T-helper 1 cell treated with Interleukin-12 subunit alpha and Interleukin-12 subunit beta and Interleukin-4 antibody, amounts not matched to agents 30 ng/mL and 1 ng/mL, for 36 hours (primary cell): ENCODE measurements around the gene KRT2. TPM values are rescaled to one million over a fixed set of nuclear protein-coding genes. Genes with fewer than 3 reads are reported as not detected.

Experiments used
- intact Hi-C: fragments of 100-400 bp; cut with micrococcal nuclease; formaldehyde crosslinking; loops from one replicate; pipeline ENCODE4 v1.15.1; 2024
- total RNA-seq: library from RNA; stranded (reverse); gene quantifications from 2 replicates; pipeline ENCODE4 v1.2.3, GENCODE V29; 2022

The KRT2 gene
- total RNA-seq, 1 donor from 2014 or later = 0.20 TPM

DNA sequence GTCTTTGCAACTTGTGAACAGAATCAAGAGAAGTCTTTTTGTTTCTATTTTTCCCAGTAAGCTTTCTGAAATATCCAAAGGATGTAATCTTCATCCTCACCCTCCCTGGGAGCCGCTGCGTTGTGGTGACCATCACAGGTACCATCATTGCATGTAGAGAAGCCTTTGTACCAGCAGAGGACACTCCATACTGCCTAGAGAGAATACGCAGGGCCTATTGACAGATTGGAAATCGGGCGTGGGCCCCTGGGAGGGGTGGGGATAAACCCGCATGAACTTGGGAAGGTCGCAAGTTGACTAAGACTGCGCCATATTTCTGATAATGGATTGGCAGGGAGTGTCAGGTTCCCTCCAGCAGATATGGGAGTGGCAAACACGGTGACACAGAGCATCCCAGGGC lies 15.5 kb upstream of the KRT2 start:
- intact Hi-C loops = no loop called here

DNA sequence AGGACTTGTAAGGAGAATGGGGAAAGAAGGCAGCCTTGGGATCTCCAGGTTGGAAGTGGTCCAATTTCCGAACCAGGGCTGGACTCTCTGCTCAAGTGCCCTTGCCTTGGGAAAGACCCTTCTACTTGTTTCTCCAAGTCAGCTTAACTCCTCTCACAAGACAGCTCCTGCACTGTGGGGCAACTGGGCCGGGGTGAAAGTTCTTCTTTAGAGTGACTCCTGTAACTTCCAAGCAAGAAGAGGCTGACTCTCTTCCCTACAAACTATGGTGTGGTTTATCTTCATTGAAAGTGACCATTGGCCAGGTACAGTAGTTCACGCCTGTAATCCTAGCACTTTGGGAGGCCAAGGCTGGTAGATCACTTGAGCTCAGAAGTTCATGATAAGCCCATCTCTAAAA lies 14.5 kb upstream of the KRT2 start:
- intact Hi-C loops = no loop called here

DNA sequence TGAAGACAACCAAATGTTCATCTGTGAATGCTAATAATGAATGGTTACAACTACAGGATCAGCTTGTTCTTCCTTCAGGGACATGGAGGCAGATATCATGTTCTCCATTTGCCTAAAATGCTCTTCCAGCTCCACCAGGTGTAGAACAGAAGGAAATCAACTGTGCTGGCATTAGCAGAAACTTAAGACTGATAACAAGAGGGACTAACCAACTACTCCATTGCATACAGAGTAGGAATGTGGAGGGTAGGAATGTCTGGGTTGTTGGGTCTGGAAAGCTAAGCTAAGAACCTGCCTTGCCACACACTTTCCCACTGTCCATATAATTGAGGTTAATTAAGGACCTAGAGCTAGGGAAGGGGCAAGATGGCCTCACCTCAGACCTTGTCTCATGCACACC lies 11.4 kb upstream of the KRT2 start:
- intact Hi-C loops = no loop called here

GRCh38 chr12:52662918-52663229 lies 10.9 kb upstream of the KRT2 start:
- intact Hi-C loops = no loop called here

GRCh38 chr12:52662093-52662917 lies 10.3 kb upstream of the KRT2 start:
- intact Hi-C loops = no loop called here

GRCh38 chr12:52661668-52662067 lies 9.7 kb upstream of the KRT2 start:
- intact Hi-C loops = no loop called here

- intact Hi-C loops = no loop called here
Measured at GRCh38 chr12:52660934-52661499, 9.0 kb upstream of the KRT2 start.

- intact Hi-C loops = no loop called here
Measured at GRCh38 chr12:52659951-52660350, 7.9 kb upstream of the KRT2 start.

- intact Hi-C loops = no loop called here
Measured at GRCh38 chr12:52659395-52659794, 7.4 kb upstream of the KRT2 start.

- intact Hi-C loops = no loop called here
Measured at GRCh38 chr12:52658196-52658595, 6.2 kb upstream of the KRT2 start.

DNA sequence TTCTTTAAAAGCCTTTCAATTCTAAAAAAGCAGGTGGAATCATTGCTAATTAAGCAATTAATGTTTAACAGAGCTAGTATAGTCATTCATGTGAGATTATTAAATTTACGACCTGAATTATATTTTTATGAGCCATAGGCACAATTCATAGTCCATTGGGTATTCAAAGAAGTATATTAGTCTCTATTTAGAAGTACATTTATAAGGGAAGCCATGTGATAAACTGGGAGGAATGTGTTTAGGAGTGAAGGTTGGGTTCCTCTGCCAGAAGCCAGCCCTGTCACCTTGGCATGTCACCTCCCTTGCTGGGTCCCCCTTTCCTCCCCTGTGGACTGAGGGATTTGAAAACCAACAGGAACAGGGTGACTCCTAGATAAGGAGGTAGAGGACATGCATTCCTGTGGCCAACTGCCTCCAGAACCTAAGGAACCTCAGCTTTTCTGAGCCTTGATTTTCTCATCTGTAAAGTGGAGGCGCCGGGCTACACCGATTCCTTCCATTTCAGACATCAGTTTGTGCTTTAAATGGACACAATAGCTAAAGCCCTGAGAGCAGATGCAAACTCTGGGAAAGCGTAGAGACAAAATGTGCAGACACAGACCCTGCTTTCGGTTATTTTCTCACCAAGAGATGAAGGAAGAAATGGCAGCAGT lies 5.4 kb upstream of the KRT2 start:
- intact Hi-C loops = no loop called here

GRCh38 chr12:52656616-52657015 lies 4.6 kb upstream of the KRT2 start:
- intact Hi-C loops = no loop called here

GRCh38 chr12:52655720-52656124 lies 3.7 kb upstream of the KRT2 start:
- intact Hi-C loops = no loop called here

DNA sequence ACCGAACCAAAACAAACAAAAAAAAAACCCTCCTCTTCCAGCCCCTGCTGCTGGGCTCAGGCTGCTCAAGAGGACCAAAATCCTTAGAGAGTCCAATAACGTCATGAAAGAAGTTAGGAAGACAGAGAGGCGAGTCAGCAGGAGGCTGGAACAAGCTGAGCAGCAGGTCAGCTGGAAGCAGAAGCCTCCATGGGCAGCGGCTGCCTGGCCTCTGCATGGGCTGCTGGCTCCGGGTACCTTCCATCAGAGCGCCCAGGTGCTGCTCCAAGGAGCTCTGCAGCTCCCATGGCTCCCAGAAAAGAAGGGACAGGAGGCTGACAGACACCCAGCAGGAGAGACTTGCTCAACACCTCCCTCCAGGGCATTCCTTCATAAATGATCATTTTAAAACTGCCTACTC lies 3.2 kb upstream of the KRT2 start:
- intact Hi-C loops = no loop called here

DNA sequence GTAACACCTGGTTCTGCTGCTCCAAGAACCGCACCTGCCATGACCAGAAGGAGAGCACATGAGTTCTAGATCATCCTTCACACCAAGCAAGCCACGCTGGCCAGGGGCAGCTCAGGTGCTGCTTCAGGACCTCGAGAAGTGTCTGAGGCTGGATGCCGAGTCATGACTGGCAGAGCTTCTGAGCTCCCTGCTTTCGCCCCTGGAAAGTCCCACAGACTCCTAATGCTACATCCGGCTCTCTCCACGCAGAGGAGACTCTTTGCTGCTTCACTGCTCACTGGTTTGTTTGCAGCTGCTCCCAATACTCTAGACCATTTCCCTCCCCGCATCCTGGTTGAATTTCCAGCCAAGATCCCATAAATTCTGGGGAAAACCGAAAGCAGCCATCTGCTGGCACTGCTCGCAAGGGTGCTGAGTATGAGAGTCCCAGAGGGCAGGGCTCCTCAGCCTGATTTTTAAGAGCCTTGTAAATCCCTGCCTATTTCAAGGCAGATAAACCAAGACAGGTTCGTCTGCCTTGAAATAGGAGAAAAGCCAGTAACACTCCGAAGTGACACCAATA lies 1.4 kb downstream of the KRT2 start:
- intact Hi-C loops = no loop called here

- intact Hi-C loops = no loop called here
Measured at GRCh38 chr12:52649066-52649465, 2.9 kb downstream of the KRT2 start.

- intact Hi-C loops = no loop called here
Measured at GRCh38 chr12:52648012-52648550, 3.9 kb downstream of the KRT2 start.

- intact Hi-C loops = no loop called here
Measured at GRCh38 chr12:52647601-52648000, 4.4 kb downstream of the KRT2 start.

DNA sequence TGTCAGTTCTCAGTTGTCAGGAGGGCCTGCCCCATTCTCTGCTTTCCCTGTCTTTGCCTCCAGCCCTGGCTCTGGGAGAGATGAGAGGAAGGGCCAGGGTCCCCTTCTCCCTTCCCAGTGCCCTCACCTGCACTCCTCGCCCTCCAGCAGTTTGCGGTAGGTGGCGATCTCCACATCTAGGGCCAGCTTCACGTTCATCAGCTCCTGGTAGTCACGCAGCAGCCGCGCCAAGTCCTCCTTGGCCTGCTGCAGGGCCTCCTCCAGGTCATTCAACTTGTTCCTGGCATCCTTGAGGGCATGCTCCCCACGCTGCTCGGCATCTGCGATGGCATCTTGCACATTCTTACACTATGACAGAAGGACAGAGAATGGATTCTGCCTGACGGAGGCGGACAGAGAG lies 5.4 kb downstream of the KRT2 start:
- intact Hi-C loops = no loop called here

- intact Hi-C loops = loop anchor here (1.0 to 2.0 kb wide), 5 partner anchors 13 to 225 kb away; no protein-coding TSS in a partner anchor
Measured at GRCh38 chr12:52645982-52646381, 6.0 kb downstream of the KRT2 start.

- intact Hi-C loops = loop anchor here (1.0 to 2.0 kb wide), 5 partner anchors 12 to 226 kb away; no protein-coding TSS in a partner anchor
Measured at GRCh38 chr12:52645120-52645761, 6.8 kb downstream of the KRT2 start.

DNA sequence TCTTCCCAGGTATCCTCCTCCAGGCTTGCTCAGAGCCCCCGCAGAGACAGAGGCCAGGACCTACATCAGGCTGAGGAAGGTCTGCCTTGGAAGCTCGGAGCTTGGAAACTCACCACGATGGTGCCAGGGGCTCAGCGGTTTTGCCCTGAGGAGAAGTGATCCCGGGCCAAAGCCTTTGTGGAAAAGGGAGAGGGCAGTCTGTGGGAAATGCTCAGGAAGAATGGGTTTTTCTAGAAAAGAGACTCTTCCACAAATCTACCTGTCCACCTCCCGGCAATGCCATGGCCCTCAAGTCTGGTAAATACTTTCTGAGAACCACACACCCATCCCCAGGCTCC lies 8.0 kb downstream of the KRT2 start:
- intact Hi-C loops = loop anchor here (2.0 kb wide), 1 partner anchor 227 kb away; no protein-coding TSS in a partner anchor
